Vagina (tissue), 2 donors: ENCODE data around the gene OVOL1.

Experiments
- CTCF ChIP-seq, 3 experiments: fragments of 450-650 bp in 2 of 3; fragments of 200-600 bp in 1 of 3; sonication (generic) in 1 of 3; IDR thresholded peaks; one replicate each; pipeline ENCODE4 v1.5.1; 2017 to 2019; ENCODE audit warnings: antibody characterized with exemption in 3 of 3, mild to moderate bottlenecking in 2 of 3, moderate library complexity in 2 of 3
- POLR2A ChIP-seq, 2 donors: fragments of 450-650 bp; IDR thresholded peaks; one replicate each; pipeline ENCODE4 v1.6.1; 2017; ENCODE audit warnings: antibody characterized with exemption in 2 of 2, mild to moderate bottlenecking in 2 of 2, moderate library complexity in 2 of 2

GRCh38 chr11:65817835-65818680, 31.2 kb downstream of the OVOL1 start:
- TF ChIP-seq CTCF (IDR thresholded peaks at IDR 0.05) = peak; percentile 81 to 100 (median 96)
- TF ChIP-seq POLR2A (IDR thresholded peaks at IDR 0.05) = no peak
